HEK293 (cell line): ENCODE data around the gene DCHS1.

Experiments used
- CTCF ChIA-PET: fragments of 350-600 bp; formaldehyde crosslinking; extraction: SDS; loops from one replicate; lab custom pipeline; 2021; ENCODE audit warnings: antibody characterized with exemption; lab: Yijun Ruan, JAX
- POLR2A ChIA-PET: fragments of 300-600 bp; formaldehyde crosslinking; extraction: SDS; loops from one replicate; lab custom pipeline; 2020; ENCODE audit warnings: antibody characterized with exemption, inconsistent platforms; lab: Yijun Ruan, JAX
- H3K27ac ChIP-seq: fragments of 200-500 bp; sonication (Bioruptor generic); 2 replicates; pipeline ENCODE4 v1.5.1; 2014; ENCODE audit warnings: low read depth, low read length, control low read depth, inconsistent platforms; ENCODE audit errors: extremely low read depth
- H3K36me3 ChIP-seq, 2 experiments: fragments of 200-500 bp in 1 of 2; sonication (Bioruptor generic) in 1 of 2; 1 replicate in 1 of 2; 2 replicates in 1 of 2; pipeline ENCODE4 v1.5.1; 2014 to 2017; ENCODE audit warnings: inconsistent platforms in 2 of 2, low read length in 2 of 2; ENCODE audit not compliant: control insufficient read depth in 2 of 2, insufficient read depth in 1 of 2
- H3K4me1 ChIP-seq: fragments of 200-500 bp; sonication (Bioruptor generic); 2 replicates; pipeline ENCODE4 v1.5.1; 2014; ENCODE audit warnings: mild to moderate bottlenecking, low read length, inconsistent platforms; ENCODE audit not compliant: control insufficient read depth, insufficient read depth
- H3K4me3 ChIP-seq: 2 replicates; pipeline ENCODE4 v1.5.1; 2011; ENCODE audit warnings: low read depth, mild to moderate bottlenecking, control low read depth, low read length, moderate library complexity
- H3K9me3 ChIP-seq: fragments of 200-500 bp; sonication (Bioruptor generic); 2 replicates; pipeline ENCODE4 v1.5.1; 2014; ENCODE audit warnings: low read depth, low read length, inconsistent platforms; ENCODE audit not compliant: control insufficient read depth, insufficient read depth
- FEZF1 ChIP-seq: fragments of 450-650 bp; formaldehyde crosslinking; IDR thresholded peaks from 2 replicates; pipeline ENCODE4 v1.5.1; 2016; ENCODE audit warnings: missing biosample characterization, missing genetic modification characterization
- PRDM1 ChIP-seq: fragments of 450-650 bp; formaldehyde crosslinking; IDR thresholded peaks from 2 replicates; pipeline ENCODE4; 2016; ENCODE audit warnings: missing biosample characterization, missing genetic modification characterization
- ZBTB10 ChIP-seq: fragments of 450-650 bp; formaldehyde crosslinking; IDR thresholded peaks from 2 replicates; pipeline ENCODE4 v1.5.1; 2016; ENCODE audit warnings: missing biosample characterization, missing genetic modification characterization
- ZBTB48 ChIP-seq: fragments of 450-650 bp; formaldehyde crosslinking; IDR thresholded peaks from 2 replicates; pipeline ENCODE4 v1.5.1; 2016; ENCODE audit warnings: missing biosample characterization, missing genetic modification characterization
- ZBTB6 ChIP-seq: fragments of 450-650 bp; formaldehyde crosslinking; IDR thresholded peaks from 2 replicates; pipeline ENCODE4 v1.5.1; 2017; ENCODE audit warnings: missing biosample characterization, missing genetic modification characterization
- ZNF148 ChIP-seq: fragments of 450-650 bp; formaldehyde crosslinking; IDR thresholded peaks from 2 replicates; pipeline ENCODE4 v1.5.0; 2017; ENCODE audit warnings: missing biosample characterization, missing genetic modification characterization, borderline replicate concordance
- ZNF16 ChIP-seq: fragments of 450-650 bp; formaldehyde crosslinking; IDR thresholded peaks from 2 replicates; pipeline ENCODE4 v1.5.1; 2016; ENCODE audit warnings: low read depth, missing biosample characterization, missing genetic modification characterization
- ZNF391 ChIP-seq: fragments of 450-650 bp; formaldehyde crosslinking; IDR thresholded peaks from 2 replicates; pipeline ENCODE4 v1.5.1; 2016; ENCODE audit warnings: low read depth, missing biosample characterization, missing genetic modification characterization, borderline replicate concordance
- ZNF449 ChIP-seq: fragments of 450-650 bp; formaldehyde crosslinking; IDR thresholded peaks from 2 replicates; pipeline ENCODE4 v1.5.1; 2017; ENCODE audit warnings: missing biosample characterization, mild to moderate bottlenecking, missing genetic modification characterization, moderate library complexity
- ZNF529 ChIP-seq: fragments of 450-650 bp; formaldehyde crosslinking; IDR thresholded peaks from 2 replicates; pipeline ENCODE4 v1.5.1; 2017; ENCODE audit warnings: missing genetic modification characterization, missing biosample characterization; ENCODE audit not compliant: insufficient replicate concordance
- ZNF777 ChIP-seq: fragments of 450-650 bp; formaldehyde crosslinking; IDR thresholded peaks from 2 replicates; pipeline ENCODE4 v1.5.1; 2017; ENCODE audit warnings: missing biosample characterization, missing genetic modification characterization, borderline replicate concordance
- ZNF791 ChIP-seq: fragments of 450-650 bp; formaldehyde crosslinking; IDR thresholded peaks from 2 replicates; pipeline ENCODE4 v1.5.1; 2016; ENCODE audit warnings: missing biosample characterization, missing genetic modification characterization
- ZXDB ChIP-seq: fragments of 450-650 bp; formaldehyde crosslinking; IDR thresholded peaks from 2 replicates; pipeline ENCODE4 v1.5.1; 2016; ENCODE audit warnings: missing biosample characterization, missing genetic modification characterization

Gene DCHS1

GRCh38 chr11:6642957-6643356 lies 12.7 kb downstream of the DCHS1 start (continued):
- TF ChIP-seq ZBTB10 (no peak), ZNF391 (tag by site-specific recombination) (no peak), ZNF791 (no peak), FEZF1 (tag by site-specific recombination) (no peak), PRDM1 (no peak)

- no peaks in the 10 kb centered on the region for H3K9me3 ChIP-seq
- peaks cover 0 to 17% of the 10 kb centered on the region in 2 experiments; a peak in 1 of 3 replicates for H3K36me3 ChIP-seq
- H3K4me3 ChIP-seq = no peak overlapping the region
- no peaks in the 10 kb centered on the region for H3K4me1 ChIP-seq
- POLR2A ChIA-PET = no interaction called here
- TF ChIP-seq ZBTB48 (tag by site-specific recombination) (no peak), ZNF529 (tag by site-specific recombination) (no peak), ZNF777 (tag by site-specific recombination) (no peak), ZXDB (tag by site-specific recombination) (no peak), ZNF148 (tag by site-specific recombination) (no peak), ZNF16 (tag by site-specific recombination) (no peak), ZBTB6 (tag by site-specific recombination) (no peak), ZNF449 (no peak)
- TF ChIP-seq, all 188 proteins: peak for 0
- no peak overlapping the region for H3K27ac ChIP-seq
- CTCF ChIA-PET = interaction anchor here (1.6 to 1.7 kb wide), 2 partner anchors 12 to 110 kb away, joined by 4 to 8 read pairs; no protein-coding TSS in a partner anchor
Observed at GRCh38 chr11:6640985-6641701, 14.5 kb downstream of the DCHS1 start.
